T-cell (primary cell): ENCODE measurements around the gene ASPHD2. TPM values are rescaled to one million over a fixed set of nuclear protein-coding genes. Genes with fewer than 3 reads are reported as not detected.

ENCODE experiments used
- ATAC-seq, 4 experiments: fragments of 200-7000 bp in 3 of 4; fragments of 150-1000 bp in 1 of 4; cut with Tn5 transposase; replicated peaks in 1 of 4; 1 replicate in 3 of 4; 2 replicates in 1 of 4; pipeline ENCODE4 v1.10.0; 2021; ENCODE audit warnings: moderate library complexity in 3 of 4, mild to moderate bottlenecking in 2 of 4, moderate number of reproducible peaks in 1 of 4
- CTCF ChIA-PET, 2 donors: fragments of 300-600 bp; sonication (Branson Sonifier 250); formaldehyde crosslinking; loops; one replicate each; lab custom pipeline; 2022; ENCODE audit warnings: antibody characterized with exemption in 2 of 2; lab: Charles Lee
- POLR2A ChIA-PET, 2 donors: fragments of 300-600 bp; sonication (Branson Sonifier 250); formaldehyde crosslinking; loops; one replicate each; lab custom pipeline; 2022; ENCODE audit warnings: antibody characterized with exemption in 2 of 2; lab: Charles Lee
- DNase-seq, 35 experiments: peaks; one replicate each; pipeline versions ENCODE4 v3.0.0 to v3.0.0-alpha.2; 2013 to 2023
- H3K27ac ChIP-seq: one replicate; pipeline ENCODE4 v1.5.1; 2013; ENCODE audit warnings: low read length
- H3K27me3 ChIP-seq, 2 experiments: replicated peaks in 1 of 2; 1 replicate in 1 of 2; 2 replicates in 1 of 2; pipeline versions ENCODE4 v1.6.1 to v1.7.0; 2013; ENCODE audit warnings: low read length in 1 of 2, mixed read lengths in 1 of 2; ENCODE audit not compliant: control insufficient read depth in 2 of 2, insufficient read depth in 2 of 2; ENCODE audit errors: extremely low read depth in 1 of 2
- H3K36me3 ChIP-seq, 2 donors: 1 replicate in 1 of 2; 2 replicates in 1 of 2; pipeline versions ENCODE4 v1.6.1 to v1.7.0; 2013; ENCODE audit warnings: low read length in 1 of 2; ENCODE audit not compliant: control insufficient read depth in 2 of 2, insufficient read depth in 1 of 2; ENCODE audit errors: extremely low read depth in 1 of 2
- H3K4me1 ChIP-seq, 2 experiments: 1 replicate in 1 of 2; 2 replicates in 1 of 2; pipeline versions ENCODE4 v1.6.1 to v1.7.0; 2013; ENCODE audit warnings: low read length in 2 of 2, mixed read lengths in 1 of 2; ENCODE audit not compliant: insufficient read depth in 2 of 2, control insufficient read depth in 1 of 2; ENCODE audit errors: extremely low read depth in 1 of 2
- H3K4me3 ChIP-seq, 2 donors: 1 replicate in 1 of 2; 2 replicates in 1 of 2; pipeline versions ENCODE4 v1.5.1 to v1.7.0; 2013; ENCODE audit warnings: mild to moderate bottlenecking in 2 of 2, low read length in 1 of 2, moderate library complexity in 1 of 2; ENCODE audit not compliant: control insufficient read depth in 1 of 2; ENCODE audit errors: extremely low read depth in 1 of 2
- H3K9me3 ChIP-seq: 2 replicates; pipeline ENCODE4 v1.7.0; 2013
- H3K27ac Mint-ChIP-seq, 2 donors: one replicate each; pipeline ENCODE4 v1.8.0; 2020 to 2021; ENCODE audit warnings: mild to moderate bottlenecking in 2 of 2, mixed read lengths in 2 of 2
- H3K27me3 Mint-ChIP-seq, 2 donors: one replicate each; pipeline ENCODE4 v1.8.0; 2021 to 2022; ENCODE audit warnings: mixed read lengths in 2 of 2
- H3K36me3 Mint-ChIP-seq: one replicate; pipeline ENCODE4 v1.8.0; 2021; ENCODE audit warnings: mixed read lengths
- H3K4me1 Mint-ChIP-seq, 3 donors: one replicate each; pipeline ENCODE4 v1.8.0; 2020 to 2022; ENCODE audit warnings: mixed read lengths in 3 of 3, mild to moderate bottlenecking in 1 of 3
- H3K4me3 Mint-ChIP-seq, 3 donors: one replicate each; pipeline ENCODE4 v1.8.0; 2020 to 2022; ENCODE audit warnings: mild to moderate bottlenecking in 3 of 3, mixed read lengths in 3 of 3, moderate library complexity in 3 of 3
- H3K9me3 Mint-ChIP-seq, 3 donors: one replicate each; pipeline ENCODE4 v1.8.0; 2020 to 2022; ENCODE audit warnings: mixed read lengths in 3 of 3
- WGBS: methylation state at CpG from one replicate; pipeline ENCODE4 v1.1.5; 2013; ENCODE audit warnings: missing lambda C conversion rate; ENCODE audit not compliant: insufficient coverage; 5-methylcytosine and 5-hydroxymethylcytosine counted together
- total RNA-seq, 35 experiments: library from RNA in 6 of 35; stranded (reverse) in 6 of 35; fragments of 120-200 nt in 1 of 35; gene quantifications; one replicate each; pipeline versions ENCODE4 v1.2.1 to v1.2.4 and lab custom pipeline; 2013 to 2026

ASPHD2 gene
- total RNA-seq, 5 donors from 2014 or later (not counting 1 experiment from before 2014, with no cell fraction given): 1.9 to 5.3 (median 4.3) TPM

DNA sequence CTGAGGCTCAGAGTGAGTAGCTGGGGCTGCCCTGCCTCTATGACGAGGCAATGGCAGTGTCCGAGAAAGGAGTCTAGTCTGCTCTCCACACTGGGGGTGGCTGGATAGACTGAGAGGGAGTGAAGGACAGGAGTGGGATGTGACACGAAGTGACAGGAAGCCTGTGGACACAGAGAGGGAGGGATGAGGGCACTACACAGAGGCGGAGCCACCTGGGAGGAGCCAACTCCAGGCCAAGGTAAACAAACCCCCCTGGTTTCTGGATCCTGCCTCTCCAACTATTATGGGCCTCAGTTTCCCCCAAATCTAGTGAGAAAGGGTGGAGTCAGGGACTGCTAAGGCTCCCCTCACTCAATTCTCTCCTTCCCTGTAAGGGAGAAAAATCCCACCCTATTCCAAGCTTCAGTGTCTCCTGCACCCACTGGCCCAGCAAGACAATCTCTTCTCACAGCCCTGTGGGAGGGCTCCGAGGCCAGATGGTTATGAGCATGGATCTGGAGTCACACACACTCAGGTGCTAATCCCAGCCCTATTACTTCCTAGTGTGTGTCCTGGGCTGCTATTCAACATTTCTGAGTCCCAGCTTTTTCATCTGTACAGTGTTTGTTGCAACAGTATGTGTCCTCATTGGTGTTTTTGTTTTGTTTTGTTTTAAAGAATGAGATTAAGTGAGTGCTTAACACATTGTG lies 24.9 kb downstream of the ASPHD2 start:
- POLR2A ChIA-PET: interaction anchor here in 1 of 2 donors (0.7 kb wide), 1 partner anchor 23 kb away, joined by 3 read pairs; no protein-coding TSS in a partner anchor
- Histone ChIP-seq H3K27ac (no peak overlapping the region), H3K4me3 (no peak overlapping the region), H3K36me3 (peaks cover 18 to 58% of the 10 kb centered on the region in 2 donors), H3K4me1 (no peaks in the 10 kb centered on the region), H3K27me3 (no peaks in the 10 kb centered on the region), H3K9me3 (no peaks in the 10 kb centered on the region)
- CTCF ChIA-PET: no interaction called here
- H3K4me3 Mint-ChIP-seq: no peak overlapping the region
- H3K4me1 Mint-ChIP-seq: no peaks in the 10 kb centered on the region
- H3K27me3 Mint-ChIP-seq: no peaks in the 10 kb centered on the region
- WGBS: 86% methylated on average over 2 of the region's 5 CpGs
- H3K36me3 Mint-ChIP-seq: peaks cover 42% of the 10 kb centered on the region
- ATAC-seq (no peak), DNase-seq (no peak)
- H3K9me3 Mint-ChIP-seq: no peaks in the 10 kb centered on the region
- no peak overlapping the region for H3K27ac Mint-ChIP-seq

DNA sequence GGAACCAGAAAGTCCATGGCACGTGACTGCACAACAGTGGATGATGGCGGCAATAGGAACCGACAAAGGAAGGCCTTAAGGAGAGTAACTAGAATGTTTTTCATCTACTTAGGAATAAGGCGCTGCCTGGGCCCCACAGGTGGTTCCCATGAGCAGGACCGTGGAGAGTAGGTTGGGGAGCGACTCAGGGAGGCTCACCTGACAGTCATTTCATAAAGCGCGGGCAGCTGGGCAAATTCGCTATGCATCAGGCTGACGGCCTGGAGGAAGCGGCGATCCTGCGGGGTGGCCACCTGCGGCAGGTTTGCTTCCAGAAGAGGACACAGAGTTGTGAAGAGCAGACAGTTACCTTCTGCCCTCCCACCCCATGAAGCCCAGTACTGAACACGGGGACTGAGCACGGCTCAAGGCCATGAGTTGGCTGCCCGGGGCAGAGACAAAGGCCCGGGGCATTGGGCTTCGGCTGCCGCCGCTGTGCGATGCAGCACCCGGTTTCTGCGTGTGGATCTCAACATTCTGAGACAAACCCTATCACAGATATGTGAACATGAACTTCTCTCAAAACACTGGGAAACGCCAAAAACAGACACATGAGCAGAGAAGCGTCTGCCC lies 28.7 kb downstream of the ASPHD2 start:
- CTCF ChIA-PET: no interaction called here
- no peak overlapping the region for H3K27ac Mint-ChIP-seq
- ATAC-seq (no peak), DNase-seq (no peak)
- WGBS: 96% methylated on average over 20 of the region's 26 CpGs
- H3K36me3 Mint-ChIP-seq: peaks cover 45% of the 10 kb centered on the region
- Histone ChIP-seq H3K4me3 (no peak overlapping the region), H3K36me3 (peaks cover 15 to 55% of the 10 kb centered on the region in 2 donors), H3K27ac (no peak overlapping the region), H3K4me1 (no peaks in the 10 kb centered on the region), H3K9me3 (no peaks in the 10 kb centered on the region), H3K27me3 (no peaks in the 10 kb centered on the region)
- no peak overlapping the region for H3K4me3 Mint-ChIP-seq
- peaks cover 0 to 5% (median 0%) of the 10 kb centered on the region in 3 donors for H3K4me1 Mint-ChIP-seq
- POLR2A ChIA-PET: no interaction called here
- no peaks in the 10 kb centered on the region for H3K9me3 Mint-ChIP-seq
- H3K27me3 Mint-ChIP-seq: no peaks in the 10 kb centered on the region

DNA sequence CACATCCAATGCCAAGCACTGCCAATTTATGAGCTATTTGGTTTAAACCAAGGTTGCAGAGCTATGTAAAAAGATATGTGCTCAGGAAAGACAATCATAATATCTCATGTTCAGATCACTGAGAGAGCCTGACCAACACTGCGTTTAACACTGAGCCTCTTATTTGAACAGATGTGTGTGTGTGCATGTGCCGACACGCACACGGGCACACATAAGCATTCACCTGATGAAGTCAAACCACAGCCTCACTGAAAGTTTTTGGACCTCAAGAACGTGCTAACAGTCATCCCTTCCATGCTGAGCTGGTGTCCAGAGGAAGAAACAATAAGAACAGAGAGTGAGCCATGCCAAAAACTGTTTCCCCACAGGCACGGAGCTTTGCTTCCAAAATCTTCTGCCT lies 31.1 kb downstream of the ASPHD2 start:
- Mint-ChIP-seq H3K4me1 (peaks cover 0 to 5% (median 0%) of the 10 kb centered on the region in 3 donors), H3K36me3 (peaks cover 54% of the 10 kb centered on the region), H3K9me3 (no peaks in the 10 kb centered on the region), H3K27ac (no peak overlapping the region), H3K27me3 (no peaks in the 10 kb centered on the region), H3K4me3 (no peak overlapping the region)
- H3K9me3 ChIP-seq: no peaks in the 10 kb centered on the region
- no peak overlapping the region for H3K27ac ChIP-seq
- no peak for DNase-seq
- no peak overlapping the region for H3K4me3 ChIP-seq
- ChIA-PET CTCF (interaction anchor here (0.8 to 1.9 kb wide), 7 partner anchors 12 to 96 kb away, joined by 3 to 7 read pairs (median 4); partner anchors contain the start of genes HPS4 (in 1 of the 2) and SRRD (in 1 of the 2)), POLR2A (no interaction called here)
- H3K27me3 ChIP-seq: no peaks in the 10 kb centered on the region
- no peak for ATAC-seq
- H3K36me3 ChIP-seq: peaks cover 15 to 64% of the 10 kb centered on the region in 2 donors
- WGBS: 96% methylated on average over 4 of the region's 6 CpGs
- H3K4me1 ChIP-seq: no peaks in the 10 kb centered on the region

DNA sequence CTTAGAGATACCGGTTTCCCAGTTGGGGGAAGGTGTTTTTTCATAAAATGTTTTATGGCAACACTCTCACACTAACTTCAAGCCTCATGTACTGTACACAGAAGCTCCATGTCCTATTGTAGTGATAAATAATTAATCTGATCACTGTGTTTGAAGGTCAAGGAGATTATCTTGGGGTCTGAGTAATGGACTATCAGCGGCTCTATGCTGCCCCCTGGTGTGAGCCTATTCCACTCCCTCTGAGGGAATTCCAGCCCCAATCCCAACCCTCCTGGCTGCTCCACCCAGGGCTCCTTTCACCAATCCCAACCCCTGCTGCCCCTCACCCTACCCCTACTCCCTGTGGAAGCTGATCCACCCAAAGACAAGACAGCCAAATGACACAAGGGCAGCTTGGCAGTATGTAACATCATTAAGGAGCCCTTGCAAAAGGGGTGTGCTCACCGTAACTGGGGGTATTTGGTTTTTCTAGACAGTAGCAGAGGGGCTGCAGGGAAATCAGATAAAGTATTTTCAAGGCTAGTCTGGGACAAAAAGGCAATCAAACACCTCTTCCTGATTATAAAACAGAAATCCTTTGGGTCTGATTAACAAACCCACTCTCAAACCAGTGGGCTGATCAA lies 32.2 kb downstream of the ASPHD2 start:
- no peak overlapping the region for H3K4me3 ChIP-seq
- Mint-ChIP-seq H3K9me3 (no peaks in the 10 kb centered on the region), H3K36me3 (peaks cover 55% of the 10 kb centered on the region), H3K4me1 (peaks cover 0 to 5% (median 0%) of the 10 kb centered on the region in 3 donors), H3K27me3 (no peaks in the 10 kb centered on the region), H3K4me3 (no peak overlapping the region), H3K27ac (no peak overlapping the region)
- no peaks in the 10 kb centered on the region for H3K9me3 ChIP-seq
- no peak overlapping the region for H3K27ac ChIP-seq
- no peaks in the 10 kb centered on the region for H3K27me3 ChIP-seq
- DNase-seq: peak in 16 of 35 experiments; percentile 4 to 60 (median 20)
- ChIA-PET CTCF (interaction anchor here (0.5 to 1.9 kb wide), 6 partner anchors 10 to 97 kb away, joined by 3 to 7 read pairs (median 4); partner anchors contain the start of genes HPS4 (in 1 of the 2) and SRRD (in 1 of the 2)), POLR2A (no interaction called here)
- peaks cover 11 to 67% of the 10 kb centered on the region in 2 donors for H3K36me3 ChIP-seq
- H3K4me1 ChIP-seq: no peaks in the 10 kb centered on the region
- no CpG with 5 or more reads among the region's 3 CpGs for WGBS
- ATAC-seq: no peak

DNA sequence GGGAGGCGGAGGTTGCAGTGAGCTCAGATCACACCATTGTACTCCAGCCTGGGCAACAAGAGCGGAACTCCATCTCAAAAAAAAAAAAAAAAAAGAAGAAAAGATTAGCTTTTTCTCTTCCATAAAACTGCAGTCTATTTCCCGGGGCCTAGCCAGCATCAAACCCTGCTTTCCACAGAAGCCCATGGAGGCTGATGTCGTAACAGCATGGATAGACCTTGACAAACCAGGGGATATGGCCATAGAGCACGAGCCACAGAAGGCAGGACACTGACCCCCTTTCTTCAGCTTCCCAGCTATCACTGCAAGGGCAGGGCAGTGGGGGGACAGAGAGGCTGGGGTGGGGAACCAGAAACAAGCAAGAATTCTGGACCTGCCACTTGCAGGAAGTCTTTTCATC lies 33.0 kb downstream of the ASPHD2 start:
- no peak for ATAC-seq
- peaks cover 61% of the 10 kb centered on the region for H3K36me3 Mint-ChIP-seq
- no peak overlapping the region for H3K4me3 Mint-ChIP-seq
- H3K36me3 ChIP-seq: peaks cover 11 to 73% of the 10 kb centered on the region in 2 donors
- H3K4me3 ChIP-seq: no peak overlapping the region
- ChIA-PET CTCF (interaction anchor here in 1 of 2 donors (0.7 to 1.9 kb wide), 2 partner anchors 97 to 884 kb away, joined by 3 to 7 read pairs; no protein-coding TSS in a partner anchor), POLR2A (no interaction called here)
- H3K9me3 Mint-ChIP-seq: no peaks in the 10 kb centered on the region
- peaks cover 0 to 5% (median 0%) of the 10 kb centered on the region in 3 donors for H3K4me1 Mint-ChIP-seq
- 100% methylated on average over 2 of the region's 5 CpGs for WGBS
- no peak overlapping the region for H3K27ac Mint-ChIP-seq
- H3K27me3 Mint-ChIP-seq: no peaks in the 10 kb centered on the region
- H3K27ac ChIP-seq: no peak overlapping the region
- H3K9me3 ChIP-seq: no peaks in the 10 kb centered on the region
- no peak for DNase-seq
- H3K27me3 ChIP-seq: no peaks in the 10 kb centered on the region
- H3K4me1 ChIP-seq: no peaks in the 10 kb centered on the region

DNA sequence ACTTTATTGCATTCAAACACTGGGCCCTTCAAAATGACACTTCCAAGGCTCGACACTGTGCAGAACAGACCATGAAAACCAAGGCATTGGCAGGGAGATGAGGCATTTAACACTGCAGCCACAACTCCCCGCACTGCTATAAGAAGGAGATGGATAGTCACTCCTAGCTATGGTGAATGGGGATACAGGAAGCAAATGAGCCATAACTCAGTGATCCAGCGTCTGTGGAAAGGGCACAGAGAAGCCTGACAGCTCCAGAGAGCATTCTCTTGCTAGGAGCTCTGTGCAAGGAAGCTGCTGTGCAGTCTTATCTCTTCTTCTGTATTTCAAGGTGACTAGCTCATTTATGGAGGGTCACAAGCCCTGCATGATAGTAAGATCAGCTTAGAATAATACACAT lies 33.6 kb downstream of the ASPHD2 start:
- ChIA-PET CTCF (interaction anchor here in 1 of 2 donors (0.7 to 0.9 kb wide), 2 partner anchors 98 to 885 kb away, joined by 3 read pairs; no protein-coding TSS in a partner anchor), POLR2A (no interaction called here)
- 89% methylated on average over 3 of the region's 3 CpGs for WGBS
- no peak for ATAC-seq
- no peak overlapping the region for H3K4me3 ChIP-seq
- peaks cover 0 to 5% (median 0%) of the 10 kb centered on the region in 3 donors for H3K4me1 Mint-ChIP-seq
- peaks cover 58% of the 10 kb centered on the region for H3K36me3 Mint-ChIP-seq
- H3K4me3 Mint-ChIP-seq: no peak overlapping the region
- H3K27me3 Mint-ChIP-seq: no peaks in the 10 kb centered on the region
- H3K4me1 ChIP-seq: no peaks in the 10 kb centered on the region
- H3K27me3 ChIP-seq: no peaks in the 10 kb centered on the region
- H3K27ac Mint-ChIP-seq: no peak overlapping the region
- no peaks in the 10 kb centered on the region for H3K9me3 Mint-ChIP-seq
- peaks cover 11 to 74% of the 10 kb centered on the region in 2 donors for H3K36me3 ChIP-seq
- H3K9me3 ChIP-seq: no peaks in the 10 kb centered on the region
- H3K27ac ChIP-seq: no peak overlapping the region
- no peak for DNase-seq
